GM10266 (cell line): ENCODE results near the gene TIPARP.

Source experiments
- DNase-seq: peaks from one replicate; pipeline ENCODE4 v3.0.0; 2012; ENCODE audit errors: extremely low spot score
- CTCF ChIP-seq: IDR thresholded peaks from 2 replicates; pipeline ENCODE4 v1.5.1; 2012; ENCODE audit warnings: mild to moderate bottlenecking, low read depth; ENCODE audit not compliant: control insufficient read depth, insufficient read depth; ENCODE audit errors: missing control alignments

TIPARP gene

GRCh38 chr3:156685752-156686151 is 11.4 kb downstream of the TIPARP start:
- DNase-seq = no peak
- no peak for TF ChIP-seq CTCF

- DNase-seq = no peak
- no peak for TF ChIP-seq CTCF
Measured at GRCh38 chr3:156687023-156687422, 12.6 kb downstream of the TIPARP start.

- no peak for TF ChIP-seq CTCF
- DNase-seq = no peak
Measured at GRCh38 chr3:156688632-156689452, 14.5 kb downstream of the TIPARP start.

GRCh38 chr3:156689608-156690007 is 15.2 kb downstream of the TIPARP start:
- TF ChIP-seq CTCF = no peak
- DNase-seq = no peak

GRCh38 chr3:156691920-156692319 is 17.5 kb downstream of the TIPARP start:
- DNase-seq = no peak
- no peak for TF ChIP-seq CTCF

- no peak for DNase-seq
- TF ChIP-seq CTCF = no peak
Measured at GRCh38 chr3:156693166-156693565, 18.8 kb downstream of the TIPARP start.

GRCh38 chr3:156694536-156694935 is 20.1 kb downstream of the TIPARP start:
- no peak for TF ChIP-seq CTCF
- DNase-seq = no peak
